ENCODE measurements around the gene DNASE2B.
A peak's percentile ranks its signal among the peaks of the same experiment; 100 is the strongest.
"Not testable (repeated sequence)": the region's sequence is repeated elsewhere in the genome, so short reads cannot be mapped to it uniquely, and the experiment has no call there.

Gene DNASE2B

GRCh38 chr1:84424513-84425149 is 26.3 kb downstream of the DNASE2B start:
- no peak for DNase-seq

DNA sequence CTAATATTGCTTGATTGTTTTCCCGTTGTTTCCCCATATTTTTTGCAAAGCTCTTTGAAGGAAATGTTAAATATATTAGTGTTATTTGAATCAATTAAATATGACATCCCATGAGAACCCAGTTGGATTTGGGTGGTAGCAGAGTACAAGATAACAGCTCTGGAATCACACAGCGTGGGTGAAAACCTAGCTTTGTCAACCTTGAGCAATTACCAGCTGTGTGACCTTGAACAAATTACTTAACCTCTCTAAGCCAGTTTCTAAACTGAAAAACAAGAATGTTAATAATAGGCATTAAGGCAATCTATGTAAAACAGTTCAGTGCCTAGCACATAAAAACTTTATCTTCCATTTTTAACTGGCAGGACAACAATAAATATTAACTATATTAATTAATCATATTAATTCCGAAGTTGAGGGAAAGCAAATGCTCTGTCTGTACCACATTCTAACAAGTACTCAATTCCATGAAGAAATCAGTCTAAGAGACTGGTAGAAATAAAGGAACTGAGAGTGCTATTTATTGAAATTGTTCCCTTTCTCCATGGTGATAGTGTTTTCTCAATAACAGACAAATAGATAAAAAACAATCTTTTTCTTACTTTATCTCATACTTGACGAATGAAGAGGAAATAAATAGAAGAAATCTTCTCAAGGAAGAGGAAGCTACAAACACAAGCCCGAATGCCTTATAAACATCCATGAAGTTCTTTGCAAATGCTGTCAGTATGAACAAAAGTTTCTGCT is 27.0 kb downstream of the DNASE2B start:
- no peak for DNase-seq

DNA sequence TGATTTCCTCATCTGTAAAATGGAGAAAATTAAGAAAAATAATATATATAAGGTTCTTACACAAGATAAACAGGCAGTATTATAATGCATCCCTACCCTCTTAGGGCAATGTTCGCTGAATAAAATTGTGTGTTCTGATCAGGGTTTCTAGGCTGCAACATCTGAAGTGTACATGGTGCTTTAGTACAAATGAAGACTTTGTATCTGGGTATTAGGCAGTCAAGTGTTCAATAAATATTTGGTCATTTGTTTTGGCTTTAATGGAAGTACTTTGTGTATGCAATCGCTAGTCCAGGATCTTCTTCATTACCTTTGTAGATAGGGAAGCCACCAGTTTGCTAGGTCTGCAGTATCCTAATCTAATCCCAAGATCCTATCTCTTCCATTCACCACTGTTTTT is 28.1 kb downstream of the DNASE2B start:
- DNase-seq: peak; percentile 17

GRCh38 chr1:84427250-84428188 is 29.2 kb downstream of the DNASE2B start:
- DNase-seq: no peak

- no peak for DNase-seq
Measured at GRCh38 chr1:84428235-84428634, 30.0 kb downstream of the DNASE2B start.

- DNase-seq: no peak
Measured at GRCh38 chr1:84429231-84429630, 30.9 kb downstream of the DNASE2B start.

GRCh38 chr1:84430546-84430945 is 32.3 kb downstream of the DNASE2B start:
- DNase-seq: no peak

DNA sequence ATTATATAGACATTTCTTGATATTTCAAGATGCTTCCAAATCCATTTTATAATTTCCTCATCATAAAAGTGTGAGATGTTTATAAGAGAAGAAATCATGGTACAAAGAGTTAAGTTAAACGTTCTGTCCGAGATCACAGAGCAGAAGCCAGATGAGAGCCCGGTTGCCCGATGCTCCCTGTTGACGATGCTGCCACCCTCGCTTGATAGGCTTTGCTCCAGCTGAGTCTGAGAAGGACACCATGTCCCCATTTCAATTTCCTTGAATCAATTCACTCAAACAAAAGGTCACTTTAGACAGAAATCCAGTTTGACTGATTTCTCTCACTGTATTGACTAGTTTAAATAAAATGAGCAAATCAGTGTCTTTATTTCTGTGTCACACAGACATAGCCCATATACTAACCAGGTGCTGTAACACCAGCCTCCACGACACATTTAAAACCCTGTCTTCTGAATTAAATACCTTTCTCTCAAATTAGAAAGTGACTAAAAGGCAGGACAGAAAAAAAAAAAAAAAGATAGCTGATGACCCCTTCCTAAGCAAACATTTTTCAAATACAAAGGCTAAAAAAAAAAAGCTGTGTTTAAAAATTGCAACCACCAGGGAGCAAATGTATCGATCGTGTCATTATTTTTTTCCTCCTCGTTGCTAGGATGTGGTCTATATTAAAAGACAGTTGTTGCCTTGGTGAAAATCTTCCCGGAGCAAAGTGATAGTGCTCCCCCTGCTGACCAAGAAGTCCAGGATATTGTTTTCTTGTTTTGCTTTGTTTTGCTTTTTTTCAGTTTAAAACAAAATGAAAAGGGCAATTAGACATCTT is 35.2 kb downstream of the DNASE2B start:
- DNase-seq: peak; percentile 76

DNA sequence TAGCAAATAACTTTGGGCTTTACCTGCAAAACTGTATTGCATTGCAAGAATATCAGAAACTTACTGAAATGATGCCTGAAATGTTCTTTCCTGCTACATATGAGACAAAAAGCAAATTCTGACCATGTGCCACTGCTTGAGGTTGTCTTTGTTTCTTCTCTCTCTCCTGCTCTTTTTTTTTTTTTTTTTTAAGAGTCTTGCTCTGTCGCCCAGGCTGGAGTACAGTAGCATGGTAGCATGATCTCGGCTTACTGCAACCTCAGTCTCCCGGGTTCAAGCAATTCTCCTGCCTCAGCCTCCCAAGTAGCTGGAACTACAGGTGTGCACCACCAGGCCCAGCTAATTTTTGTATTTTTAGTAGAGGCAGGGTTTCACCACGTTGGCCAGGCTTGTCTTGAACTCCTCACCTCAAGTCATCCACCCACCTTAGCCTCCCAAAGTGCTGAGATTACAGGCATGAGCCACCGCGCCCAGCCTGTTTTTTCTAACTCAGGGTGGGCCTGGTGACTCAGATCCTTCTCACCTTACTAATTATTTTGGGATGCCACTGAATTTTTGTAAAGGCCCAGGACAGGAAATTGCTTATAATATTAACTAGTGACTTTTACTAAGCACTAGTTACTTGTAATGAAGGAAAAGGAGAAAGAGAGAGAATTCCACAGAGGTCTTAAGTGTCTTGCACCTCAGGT is 35.9 kb downstream of the DNASE2B start:
- DNase-seq: no peak

GRCh38 chr1:84434801-84435549 is 36.7 kb downstream of the DNASE2B start:
- DNase-seq: no peak

DNA sequence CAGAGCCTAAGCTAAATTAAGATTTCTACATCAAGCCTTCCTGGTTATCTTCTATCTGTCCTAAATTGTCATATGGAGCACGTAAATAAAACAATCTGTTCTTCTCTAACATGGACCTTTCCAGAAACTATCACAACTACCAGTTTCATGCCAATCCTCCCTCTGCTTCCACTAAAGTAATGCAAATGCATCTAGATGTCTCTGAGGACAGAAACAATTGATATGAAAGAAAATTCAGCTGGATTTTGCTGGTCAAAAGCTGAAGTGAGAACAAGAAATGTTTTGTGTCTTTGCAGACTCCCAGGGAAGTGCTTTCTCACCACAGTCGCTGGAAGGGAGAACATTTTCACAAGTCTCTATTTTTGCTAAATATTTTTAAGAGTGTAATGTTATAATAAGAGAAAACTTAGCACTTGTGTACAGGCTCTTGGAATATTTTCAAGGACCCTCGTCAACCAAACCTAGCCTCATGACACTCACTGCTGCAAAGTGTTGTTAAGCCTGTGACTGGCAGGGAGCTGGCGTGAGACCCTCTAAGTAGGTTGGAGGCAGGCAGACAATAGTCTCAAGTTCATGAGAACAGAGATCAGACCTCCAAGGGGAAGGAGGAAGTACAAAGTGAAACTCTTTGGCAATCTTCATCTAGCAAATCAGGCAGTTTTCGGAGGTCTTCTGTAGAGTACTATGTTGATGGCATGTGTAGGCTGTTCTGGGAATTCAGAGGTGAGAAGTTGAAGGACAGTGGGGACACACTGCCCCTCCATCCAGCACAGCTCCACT is 38.8 kb downstream of the DNASE2B start:
- DNase-seq: no peak

- no peak for DNase-seq
Measured at GRCh38 chr1:84442256-84442655, 44.0 kb downstream of the DNASE2B start.

DNA sequence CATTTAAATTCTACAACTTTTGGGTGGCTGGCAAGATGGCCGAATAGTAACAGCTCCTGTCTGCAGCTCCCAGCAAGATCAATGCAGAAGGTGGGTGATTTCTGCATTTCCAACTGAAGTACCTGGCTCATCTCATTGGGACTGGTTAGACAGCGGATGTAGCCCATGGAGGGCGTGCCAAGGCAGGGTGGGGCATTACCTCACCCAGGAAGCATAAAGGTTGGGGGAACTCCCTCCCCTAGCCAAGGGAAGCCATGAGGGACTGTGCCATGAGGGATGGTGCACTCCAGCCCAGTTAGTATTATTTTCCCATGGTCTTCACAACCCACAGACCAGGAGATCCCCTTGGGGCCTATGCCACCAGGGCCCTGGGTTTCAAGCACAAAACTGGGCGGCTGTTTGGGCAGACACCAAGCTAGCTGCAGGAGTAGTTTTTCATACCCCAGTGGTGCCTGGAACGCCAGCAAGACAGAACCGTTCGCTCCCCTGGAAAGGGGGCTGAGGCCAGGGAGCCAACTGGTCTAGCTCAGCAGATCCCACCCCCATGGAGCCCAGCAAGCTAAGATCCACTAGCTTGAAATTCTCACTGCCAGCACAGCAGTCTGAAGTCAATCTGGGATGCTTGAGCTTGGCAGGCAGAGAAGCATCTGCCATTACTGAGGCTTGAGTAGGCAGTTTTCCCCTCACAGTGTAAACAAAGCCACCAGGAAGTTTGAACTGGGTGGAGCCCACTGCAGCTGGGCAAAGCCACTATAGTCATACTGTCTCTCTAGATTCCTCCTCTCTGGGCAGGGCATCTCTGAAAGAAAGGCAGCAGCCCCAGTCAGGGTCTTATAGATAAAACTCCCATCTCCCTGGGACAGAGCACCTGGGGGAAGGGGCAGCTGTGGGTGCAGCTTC is 44.7 kb downstream of the DNASE2B start:
- peak; percentile 64 for DNase-seq

DNA sequence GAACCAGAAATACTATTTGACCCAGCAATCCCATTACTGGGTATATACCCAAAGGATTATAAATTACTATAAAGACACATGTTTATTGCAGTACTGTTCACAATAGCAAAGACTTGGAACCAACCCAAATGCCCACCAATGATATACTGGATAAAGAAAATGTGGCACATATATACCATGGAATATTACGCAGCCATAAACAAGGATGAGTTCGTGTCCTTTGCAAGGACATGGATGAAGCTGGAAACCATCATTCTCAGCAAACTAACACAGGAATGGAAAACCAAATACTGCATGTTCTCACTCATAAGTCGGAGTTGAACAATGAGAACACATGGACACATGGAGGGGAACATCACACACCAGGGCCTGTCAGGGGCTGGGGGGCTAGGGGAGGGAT is 50.4 kb downstream of the DNASE2B start:
- DNase-seq: not testable (repeated sequence)

DNA sequence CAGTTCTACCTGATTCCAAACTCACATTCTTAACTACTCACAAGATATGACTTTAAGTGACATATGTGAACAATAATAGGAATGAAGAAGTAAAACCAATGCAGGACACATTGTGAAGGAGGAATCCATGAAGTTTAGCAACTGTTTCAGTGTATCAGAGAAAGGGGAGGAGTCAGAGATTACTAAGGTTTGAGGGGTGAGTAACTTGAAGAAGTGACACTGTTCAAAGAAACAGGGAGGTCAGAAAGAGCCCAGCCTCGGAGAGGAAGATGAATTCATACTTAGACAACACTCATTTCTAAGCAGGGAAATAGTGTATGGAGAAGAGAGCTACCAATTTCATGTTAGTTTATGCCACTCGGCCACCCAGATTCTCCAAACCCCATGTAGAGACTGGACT is 52.6 kb downstream of the DNASE2B start:
- no peak for DNase-seq

DNA sequence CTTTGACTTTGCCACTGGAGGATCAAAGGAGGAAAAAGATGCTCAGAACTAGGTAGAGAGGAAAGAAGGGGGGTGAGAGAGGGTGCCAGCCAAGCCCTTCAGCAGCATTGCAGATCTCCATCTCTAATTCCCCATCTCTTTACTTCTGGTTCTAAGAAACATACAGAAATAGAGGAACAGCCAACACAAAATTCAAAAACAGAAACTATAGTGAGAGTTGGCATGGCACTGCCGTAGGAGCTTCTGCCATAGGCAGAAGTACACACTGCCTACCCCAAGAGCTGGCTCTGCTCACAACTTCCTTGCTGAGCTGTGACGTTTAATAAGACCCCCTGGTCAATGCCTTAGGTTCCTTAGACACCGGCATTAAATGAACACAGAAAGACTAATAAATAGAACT is 54.2 kb downstream of the DNASE2B start:
- DNase-seq: no peak

DNA sequence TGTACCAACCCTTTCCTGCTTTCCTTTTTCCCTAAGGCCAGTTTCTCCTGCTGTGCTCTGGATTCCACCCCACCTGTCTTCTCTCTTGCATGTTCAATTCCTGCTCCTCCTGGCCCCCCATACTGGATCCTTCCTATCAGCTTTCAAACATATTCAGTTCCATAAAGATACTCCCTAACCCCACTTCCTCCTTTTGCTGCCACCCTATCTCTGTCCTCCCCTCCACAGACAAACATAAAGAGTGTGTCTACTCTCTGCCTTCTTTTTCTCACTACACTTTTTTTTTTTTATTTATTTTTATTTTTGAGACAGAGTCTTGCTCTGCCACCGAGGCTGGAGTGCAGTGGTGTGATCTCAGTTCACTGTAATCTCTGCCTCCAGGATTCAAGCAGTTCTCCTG is 63.8 kb downstream of the DNASE2B start:
- DNase-seq: no peak
